Activated T-helper 1 cell treated with anti-CD3 and anti-CD28 coated beads, Interleukin-12 subunit alpha, Interleukin-12 subunit beta, Interleukin-2, Interleukin-4 antibody, amounts not matched to agents 30 ng/mL and 10 ng/mL and 1 ng/mL, durations not matched to agents 14 hours and 24 hours and 36 hours (primary cell): ENCODE measurements around the gene C3orf18. TPM values are rescaled to one million over a fixed set of nuclear protein-coding genes. Genes with fewer than 3 reads are reported as not detected.

ENCODE experiments used
- DNase-seq: peaks from one replicate; pipeline ENCODE4 v3.0.0; 2021; ENCODE audit warnings: low spot score
- H3K27ac Mint-ChIP-seq: one replicate; pipeline ENCODE4 v1.8.0; 2021; ENCODE audit warnings: mild to moderate bottlenecking, mixed read lengths
- H3K27me3 Mint-ChIP-seq: one replicate; pipeline ENCODE4 v1.8.0; 2022; ENCODE audit warnings: mild to moderate bottlenecking, moderate library complexity, mixed read lengths; ENCODE audit not compliant: insufficient read depth
- H3K36me3 Mint-ChIP-seq: one replicate; pipeline ENCODE4 v1.8.0; 2021; ENCODE audit warnings: low read depth, mixed read lengths
- H3K4me1 Mint-ChIP-seq: one replicate; pipeline ENCODE4 v1.8.0; 2021; ENCODE audit warnings: low read depth, mixed read lengths
- H3K4me3 Mint-ChIP-seq: one replicate; pipeline ENCODE4 v1.8.0; 2021; ENCODE audit warnings: mild to moderate bottlenecking, moderate library complexity, mixed read lengths
- H3K9me3 Mint-ChIP-seq: one replicate; pipeline ENCODE4 v1.8.0; 2021; ENCODE audit warnings: mixed read lengths
- intact Hi-C: fragments of 100-400 bp; cut with micrococcal nuclease; formaldehyde crosslinking; loops from one replicate; pipeline ENCODE4 v1.15.1; 2024
- total RNA-seq: library from RNA; stranded (reverse); gene quantifications from 2 replicates; pipeline ENCODE4 v1.2.3, GENCODE V29; 2022

C3orf18 gene
- total RNA-seq, 1 donor from 2014 or later: 21.9 TPM

GRCh38 chr3:50532062-50532705, 35.4 kb downstream of the C3orf18 start:
- H3K4me3 Mint-ChIP-seq: no peak overlapping the region
- intact Hi-C loops: no loop called here
- H3K4me1 Mint-ChIP-seq: no peaks in the 10 kb centered on the region
- DNase-seq: no peak
- no peak overlapping the region for H3K27ac Mint-ChIP-seq
- peaks cover 50% of the 10 kb centered on the region for H3K27me3 Mint-ChIP-seq
- no peaks in the 10 kb centered on the region for H3K36me3 Mint-ChIP-seq
- no peaks in the 10 kb centered on the region for H3K9me3 Mint-ChIP-seq

- Mint-ChIP-seq H3K27me3 (peaks cover 50% of the 10 kb centered on the region), H3K27ac (no peak overlapping the region), H3K4me3 (no peak overlapping the region), H3K9me3 (no peaks in the 10 kb centered on the region), H3K4me1 (no peaks in the 10 kb centered on the region), H3K36me3 (no peaks in the 10 kb centered on the region)
- no peak for DNase-seq
- intact Hi-C loops: no loop called here
These were observed 36.3 kb downstream of the C3orf18 start for GRCh38 chr3:50531201-50531600.

GRCh38 chr3:50530001-50530970, 37.3 kb downstream of the C3orf18 start:
- Mint-ChIP-seq H3K27me3 (peaks cover 45% of the 10 kb centered on the region), H3K4me3 (no peak overlapping the region), H3K9me3 (no peaks in the 10 kb centered on the region), H3K27ac (no peak overlapping the region), H3K36me3 (no peaks in the 10 kb centered on the region), H3K4me1 (no peaks in the 10 kb centered on the region)
- DNase-seq: no peak
- intact Hi-C loops: no loop called here

GRCh38 chr3:50525987-50526386, 41.6 kb downstream of the C3orf18 start:
- no peak overlapping the region for H3K4me3 Mint-ChIP-seq
- DNase-seq: peak; percentile 55
- H3K27ac Mint-ChIP-seq: no peak overlapping the region
- intact Hi-C loops: loop anchor here (1.0 kb wide), 1 partner anchor 16 kb away; no protein-coding TSS in a partner anchor
- H3K4me1 Mint-ChIP-seq: no peaks in the 10 kb centered on the region
- H3K9me3 Mint-ChIP-seq: no peaks in the 10 kb centered on the region
- H3K36me3 Mint-ChIP-seq: no peaks in the 10 kb centered on the region
- H3K27me3 Mint-ChIP-seq: peaks cover 20% of the 10 kb centered on the region

- Mint-ChIP-seq H3K4me3 (no peak overlapping the region), H3K9me3 (no peaks in the 10 kb centered on the region), H3K4me1 (no peaks in the 10 kb centered on the region), H3K27me3 (peaks cover 22% of the 10 kb centered on the region), H3K27ac (no peak overlapping the region), H3K36me3 (no peaks in the 10 kb centered on the region)
- no peak for DNase-seq
- intact Hi-C loops: no loop called here
These were observed 42.2 kb downstream of the C3orf18 start for GRCh38 chr3:50525191-50525910.

GRCh38 chr3:50524746-50525145, 42.8 kb downstream of the C3orf18 start:
- Mint-ChIP-seq H3K4me1 (no peaks in the 10 kb centered on the region), H3K36me3 (no peaks in the 10 kb centered on the region), H3K27me3 (peaks cover 17% of the 10 kb centered on the region), H3K27ac (no peak overlapping the region), H3K9me3 (no peaks in the 10 kb centered on the region), H3K4me3 (no peak overlapping the region)
- no peak for DNase-seq
- intact Hi-C loops: no loop called here

GRCh38 chr3:50523279-50523811, 44.2 kb downstream of the C3orf18 start:
- no peak overlapping the region for H3K27ac Mint-ChIP-seq
- peaks cover 5% of the 10 kb centered on the region for H3K4me1 Mint-ChIP-seq
- H3K9me3 Mint-ChIP-seq: no peaks in the 10 kb centered on the region
- peaks cover 8% of the 10 kb centered on the region for H3K27me3 Mint-ChIP-seq
- no peaks in the 10 kb centered on the region for H3K36me3 Mint-ChIP-seq
- H3K4me3 Mint-ChIP-seq: no peak overlapping the region
- intact Hi-C loops: no loop called here
- no peak for DNase-seq

GRCh38 chr3:50521572-50521971, 46.0 kb downstream of the C3orf18 start:
- intact Hi-C loops: no loop called here
- H3K36me3 Mint-ChIP-seq: no peaks in the 10 kb centered on the region
- H3K9me3 Mint-ChIP-seq: no peaks in the 10 kb centered on the region
- peaks cover 9% of the 10 kb centered on the region for H3K27me3 Mint-ChIP-seq
- H3K4me3 Mint-ChIP-seq: no peak overlapping the region
- DNase-seq: no peak
- H3K4me1 Mint-ChIP-seq: peaks cover 5% of the 10 kb centered on the region
- no peak overlapping the region for H3K27ac Mint-ChIP-seq

- H3K4me3 Mint-ChIP-seq: no peak overlapping the region
- no peak for DNase-seq
- no peaks in the 10 kb centered on the region for H3K9me3 Mint-ChIP-seq
- H3K27ac Mint-ChIP-seq: no peak overlapping the region
- H3K36me3 Mint-ChIP-seq: no peaks in the 10 kb centered on the region
- H3K27me3 Mint-ChIP-seq: peaks cover 9% of the 10 kb centered on the region
- H3K4me1 Mint-ChIP-seq: peaks cover 5% of the 10 kb centered on the region
- intact Hi-C loops: no loop called here
These were observed 46.7 kb downstream of the C3orf18 start for GRCh38 chr3:50520849-50521248.

- peak; percentile 64 for DNase-seq
- H3K27ac Mint-ChIP-seq: no peak overlapping the region
- no peaks in the 10 kb centered on the region for H3K9me3 Mint-ChIP-seq
- H3K36me3 Mint-ChIP-seq: no peaks in the 10 kb centered on the region
- intact Hi-C loops: loop anchor here (1.0 kb wide), 4 partner anchors 23 to 172 kb away; no protein-coding TSS in a partner anchor
- H3K4me1 Mint-ChIP-seq: peaks cover 5% of the 10 kb centered on the region
- H3K27me3 Mint-ChIP-seq: peaks cover 11% of the 10 kb centered on the region
- no peak overlapping the region for H3K4me3 Mint-ChIP-seq
These were observed 48.0 kb downstream of the C3orf18 start for GRCh38 chr3:50519471-50520089.

GRCh38 chr3:50518436-50518835, 49.1 kb downstream of the C3orf18 start:
- Mint-ChIP-seq H3K4me1 (peaks cover 5% of the 10 kb centered on the region), H3K36me3 (no peaks in the 10 kb centered on the region), H3K4me3 (no peak overlapping the region), H3K9me3 (no peaks in the 10 kb centered on the region), H3K27ac (no peak overlapping the region), H3K27me3 (peaks cover 11% of the 10 kb centered on the region)
- no peak for DNase-seq
- intact Hi-C loops: no loop called here

- intact Hi-C loops: no loop called here
These were observed 49.8 kb downstream of the C3orf18 start for GRCh38 chr3:50517721-50518206.

More at GRCh38 chr3:50517721-50518206, 49.8 kb downstream of the C3orf18 start:
- Mint-ChIP-seq H3K4me3 (no peak overlapping the region), H3K27ac (no peak overlapping the region), H3K4me1 (peaks cover 5% of the 10 kb centered on the region), H3K9me3 (no peaks in the 10 kb centered on the region), H3K27me3 (peaks cover 11% of the 10 kb centered on the region), H3K36me3 (no peaks in the 10 kb centered on the region)
- no peak for DNase-seq
